Adrenal gland (tissue), 12 donors: ENCODE data around the gene TBCEL. TPM values are rescaled to one million over a fixed set of nuclear protein-coding genes. Genes with fewer than 3 reads are reported as not detected.

Source experiments
- DNase-seq, 7 donors: peaks; one replicate each; pipeline ENCODE4 v3.0.0-alpha.2; 2019 to 2020
- H3K27ac ChIP-seq, 5 donors: fragments of 200-600 bp; sonication (generic) in 4 of 5; 1 replicate in 3 of 5; 2 replicates in 2 of 5; pipeline versions ENCODE4 v1.5.1 to v1.8.0; 2016 to 2020; ENCODE audit warnings: mild to moderate bottlenecking in 1 of 5
- H3K27me3 ChIP-seq: fragments of 200-600 bp; 2 replicates; pipeline ENCODE4 v1.8.0; 2021
- H3K36me3 ChIP-seq, 2 donors: fragments of 200-600 bp; replicated peaks in 1 of 2; 1 replicate in 1 of 2; 2 replicates in 1 of 2; pipeline versions ENCODE4 v1.5.1 to v1.8.0; 2018 to 2022
- H3K4me1 ChIP-seq, 2 donors: fragments of 200-600 bp; replicated peaks in 1 of 2; 1 replicate in 1 of 2; 2 replicates in 1 of 2; pipeline versions ENCODE4 v1.5.1 to v1.8.0; 2018 to 2021
- H3K4me3 ChIP-seq, 4 donors: fragments of 200-600 bp; sonication (generic) in 3 of 4; one replicate each; pipeline ENCODE4 v1.5.1; 2016 to 2018
- H3K9me3 ChIP-seq, 3 donors: fragments of 200-600 bp; sonication (generic) in 1 of 3; replicated peaks in 1 of 3; 1 replicate in 2 of 3; 2 replicates in 1 of 3; pipeline versions ENCODE4 v1.5.1 to v1.8.0; 2016 to 2021
- CTCF ChIP-seq, 6 experiments: fragments of 450-650 bp in 4 of 6; fragments of 200-600 bp in 2 of 6; sonication (generic) in 1 of 6; IDR thresholded peaks; 1 replicate in 5 of 6; 2 replicates in 1 of 6; pipeline versions ENCODE4 v1.5.1 to v1.8.0; 2016 to 2021; ENCODE audit warnings: antibody characterized with exemption in 6 of 6, mild to moderate bottlenecking in 2 of 6, moderate library complexity in 1 of 6
- POLR2A ChIP-seq, 2 donors: fragments of 450-650 bp; IDR thresholded peaks; one replicate each; pipeline ENCODE4 v1.6.1; 2017; ENCODE audit warnings: antibody characterized with exemption in 2 of 2, mild to moderate bottlenecking in 2 of 2, moderate library complexity in 1 of 2
- WGBS, 4 donors: extraction: QIAGEN DNeasy Blood & Tissue Kit in 2 of 4; methylation state at CpG; one replicate each; pipeline versions ENCODE4 v1.1.5 to v1.1.7; 2013 to 2017; 5-methylcytosine and 5-hydroxymethylcytosine counted together
- intact Hi-C, 2 donors: fragments of 100-400 bp; cut with DNase I; formaldehyde crosslinking; loops; one replicate each; pipeline versions ENCODE4 v1.14.1 to v1.15.0; 2022 to 2023
- polyA plus RNA-seq, 3 donors: library from polyadenylated mRNA; stranded (reverse); fragments of 200-250 nt in 2 of 3; fragments of 350-450 nt in 1 of 3; fragmentation: Illumina TruSeq in 1 of 3; extraction: RNeasy Lipid Tissue Mini Kit (QIAGEN cat#74804) in 1 of 3; gene quantifications; one replicate each; pipeline ENCODE4 v1.2.3, GENCODE V29; 2013 to 2014
- total RNA-seq, 9 donors: library from RNA; depleted of rRNA in 4 of 9; stranded (reverse); fragments of >200 nt in 4 of 9; fragments of 120-200 nt in 1 of 9; fragmentation: NEBNext Ultra II Directional in 1 of 9; extraction: Animal tissue kit (Norgen Biotek cat#: 25700) in 1 of 9; gene quantifications; one replicate each; pipeline versions ENCODE4 v1.1.0 to v1.2.4, GENCODE V29; 2013 to 2023
- donor health status: healthy with polysubstance abuse.
- donor health status: Bipolar disorder and iron deficiency.
- donor health status: DM: yes; HTN: yes; CAD: no.
- donor health status: DM: no; HTN: no; CAD: no.
- donor health status: DM: no; HTN: no; CAD: no.
- donor health status: DM: yes; HTN: yes; CAD: no.

TBCEL gene
- total and polyA plus RNA-seq, 12 donors: 4.0 to 32.2 (median 20.9) TPM

DNA sequence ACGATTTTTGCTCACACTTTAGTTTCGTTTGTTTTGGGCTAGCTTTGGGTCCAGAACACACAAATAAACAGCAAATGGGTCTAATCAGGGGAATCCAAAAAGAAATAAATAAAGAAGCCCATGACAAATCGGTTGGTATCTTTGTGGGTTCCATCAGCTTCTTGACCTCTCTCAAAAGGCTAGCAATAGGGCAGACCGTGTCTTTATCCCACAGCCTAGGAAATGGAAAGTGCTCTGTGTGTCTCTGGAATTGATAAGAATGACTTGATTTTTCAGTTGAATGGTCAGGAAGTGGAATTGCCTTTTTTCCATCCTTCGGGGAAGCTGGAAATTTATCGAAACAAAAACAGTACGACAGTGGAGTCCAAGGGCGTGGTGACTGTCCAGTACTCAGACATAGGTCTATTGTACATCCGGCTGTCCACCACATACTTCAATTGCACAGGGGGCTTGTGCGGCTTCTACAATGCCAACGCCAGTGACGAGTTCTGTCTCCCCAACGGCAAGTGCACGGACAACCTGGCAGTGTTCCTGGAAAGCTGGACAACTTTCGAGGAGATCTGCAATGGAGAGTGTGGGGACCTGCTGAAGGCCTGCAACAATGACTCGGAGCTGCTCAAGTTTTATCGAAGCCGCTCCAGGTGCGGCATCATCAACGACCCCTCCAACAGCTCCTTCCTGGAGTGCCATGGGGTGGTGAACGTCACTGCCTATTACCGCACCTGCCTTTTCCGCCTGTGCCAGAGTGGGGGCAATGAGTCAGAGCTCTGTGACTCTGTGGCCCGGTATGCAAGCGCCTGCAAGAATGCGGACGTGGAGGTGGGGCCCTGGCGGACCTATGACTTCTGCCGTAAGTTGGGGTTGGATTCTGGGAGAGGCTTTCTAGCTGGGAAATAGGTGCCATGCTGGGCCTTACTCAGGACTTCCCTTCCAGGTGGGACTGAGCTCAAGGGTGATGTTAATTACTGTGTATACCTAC lies 105.7 kb downstream of the TBCEL start:
- DNase-seq: no peak
- intact Hi-C loops: no loop called here
- TF ChIP-seq CTCF (IDR thresholded peaks at IDR 0.05) (no peak), POLR2A (IDR thresholded peaks at IDR 0.05) (no peak)
- 91 to 95% (median 94%) methylated on average over 28 to 29 of the region's 29 CpGs for WGBS, 4 donors
- no peaks in the 10 kb centered on the region for H3K4me1 ChIP-seq
- no peak overlapping the region for H3K4me3 ChIP-seq
- no peaks in the 10 kb centered on the region for H3K9me3 ChIP-seq
- no peaks in the 10 kb centered on the region for H3K27me3 ChIP-seq
- no peak overlapping the region for H3K27ac ChIP-seq
- no peaks in the 10 kb centered on the region for H3K36me3 ChIP-seq

DNA sequence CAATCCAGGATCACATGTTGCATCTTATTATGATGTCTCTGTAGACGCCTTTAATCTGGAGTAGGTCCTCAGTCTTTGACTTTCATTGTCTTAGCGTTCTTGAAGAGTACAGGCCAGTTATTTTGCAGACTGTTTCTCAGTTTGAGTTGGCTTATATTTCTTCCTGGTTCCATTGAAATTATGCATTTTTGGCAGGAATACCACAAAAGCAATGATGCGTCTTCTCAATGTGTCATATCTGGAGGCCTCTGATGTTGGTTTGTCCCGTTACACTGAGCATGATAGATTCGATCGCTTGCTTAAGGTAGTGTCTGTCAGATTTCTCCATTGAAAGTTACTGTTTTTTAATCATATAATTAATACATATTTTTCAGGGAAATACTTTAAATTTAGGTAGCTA lies 107.8 kb downstream of the TBCEL start:
- no peak overlapping the region for H3K27ac ChIP-seq
- H3K4me3 ChIP-seq: no peak overlapping the region
- H3K4me1 ChIP-seq: no peaks in the 10 kb centered on the region
- H3K36me3 ChIP-seq: no peaks in the 10 kb centered on the region
- TF ChIP-seq POLR2A (IDR thresholded peaks at IDR 0.05) (no peak), CTCF (IDR thresholded peaks at IDR 0.05) (no peak)
- H3K9me3 ChIP-seq: no peaks in the 10 kb centered on the region
- 89 to 93% (median 91%) methylated on average over 6 of the region's 6 CpGs for WGBS, 4 donors
- intact Hi-C loops: no loop called here
- no peaks in the 10 kb centered on the region for H3K27me3 ChIP-seq
- DNase-seq: no peak

- intact Hi-C loops: no loop called here
- no peak for TF ChIP-seq CTCF (IDR thresholded peaks at IDR 0.05)
- no peak for TF ChIP-seq POLR2A (IDR thresholded peaks at IDR 0.05)
- no peak overlapping the region for H3K4me3 ChIP-seq
- H3K27me3 ChIP-seq: no peaks in the 10 kb centered on the region
- 78 to 82% (median 80%) methylated on average over 13 of the region's 13 CpGs for WGBS, 4 donors
- no peak overlapping the region for H3K27ac ChIP-seq
- DNase-seq: no peak
- H3K36me3 ChIP-seq: no peaks in the 10 kb centered on the region
- H3K4me1 ChIP-seq: no peaks in the 10 kb centered on the region
- H3K9me3 ChIP-seq: no peaks in the 10 kb centered on the region
Measured at GRCh38 chr11:121132211-121132976, 108.5 kb downstream of the TBCEL start.

GRCh38 chr11:121134741-121135312 lies 110.9 kb downstream of the TBCEL start:
- Histone ChIP-seq H3K36me3 (no peaks in the 10 kb centered on the region), H3K27me3 (no peaks in the 10 kb centered on the region), H3K9me3 (no peaks in the 10 kb centered on the region), H3K4me3 (no peak overlapping the region), H3K27ac (no peak overlapping the region), H3K4me1 (no peaks in the 10 kb centered on the region)
- DNase-seq: no peak
- TF ChIP-seq POLR2A (IDR thresholded peaks at IDR 0.05) (no peak), CTCF (IDR thresholded peaks at IDR 0.05) (no peak)
- 69 to 85% (median 78%) methylated on average over 10 of the region's 10 CpGs for WGBS, 4 donors
- intact Hi-C loops: no loop called here
